GM12878 (cell line): ENCODE measurements around the gene GPR87. TPM values are rescaled to one million over a fixed set of nuclear protein-coding genes. Genes with fewer than 3 reads are reported as not detected.

Source experiments
- ATAC-seq: fragments of 200-7000 bp; cut with Tn5 transposase; 3 replicates; pipeline ENCODE4 v1.9.1; 2020; ENCODE audit warnings: mild to moderate bottlenecking, moderate library complexity
- BruUV-seq: library from RNA; stranded (reverse); fragments of 400-500 nt; replicated peaks from 2 replicates; lab custom pipeline; 2021; lab: Mats Ljungman, UMichigan
- CTCF ChIA-PET: fragments of 300-600 bp; sonication (Branson Sonifier 250); formaldehyde crosslinking; extraction: SDS; loops from one replicate; lab custom pipeline; 2021; ENCODE audit warnings: inconsistent platforms; lab: Yijun Ruan, JAX
- POLR2A ChIA-PET: fragments of 350-600 bp; formaldehyde crosslinking; extraction: SDS; loops from one replicate; lab custom pipeline; 2021; ENCODE audit warnings: inconsistent platforms; lab: Charles Lee
- RAD21 ChIA-PET: fragments of 300-600 bp; sonication (Branson Sonifier 250); formaldehyde crosslinking; loops from one replicate; lab custom pipeline; 2023; ENCODE audit warnings: antibody characterized with exemption; ENCODE audit not compliant: unreplicated experiment; lab: Charles Lee
- SMC1A ChIA-PET: fragments of 300-600 bp; sonication (Branson Sonifier 250); formaldehyde crosslinking; loops from one replicate; lab custom pipeline; 2023; ENCODE audit not compliant: unreplicated experiment, uncharacterized antibody; lab: Charles Lee
- DNase-seq: peaks from one replicate; pipeline ENCODE4 v3.0.0-alpha.2; 2011; ENCODE audit warnings: low read depth, low spot score
- FAIRE-seq: peaks from 3 replicates; lab custom pipeline; 2011; peaks lifted over from hg19 to GRCh38; lab: Jason Lieb, UNC
- H2AFZ ChIP-seq: 2 replicates; pipeline ENCODE4 v1.6.0; 2011; ENCODE audit warnings: low read depth, low read length, control low read depth; ENCODE audit not compliant: control insufficient read depth
- H3K27ac ChIP-seq: 2 replicates; pipeline ENCODE4 v1.5.1; 2011; ENCODE audit warnings: control low read depth; ENCODE audit not compliant: control insufficient read depth, insufficient read depth
- H3K27me3 ChIP-seq, 2 experiments: replicated peaks in 1 of 2; 2 replicates each; pipeline versions ENCODE4 v1.6.0 to v1.6.1; 2011; ENCODE audit warnings: low read length in 1 of 2; ENCODE audit not compliant: control insufficient read depth in 2 of 2, insufficient read depth in 2 of 2
- H3K36me3 ChIP-seq, 2 experiments: 2 replicates each; pipeline ENCODE4 v1.5.1; 2011; ENCODE audit warnings: low read length in 1 of 2; ENCODE audit not compliant: control insufficient read depth in 2 of 2, insufficient read depth in 2 of 2
- H3K4me1 ChIP-seq: 2 replicates; pipeline ENCODE4 v1.6.1; 2011; ENCODE audit warnings: mild to moderate bottlenecking, low read length, moderate library complexity, mixed read lengths; ENCODE audit not compliant: control insufficient read depth, insufficient read depth
- H3K4me2 ChIP-seq: 2 replicates; pipeline ENCODE4 v1.6.0; 2011; ENCODE audit warnings: control low read depth; ENCODE audit not compliant: control insufficient read depth, insufficient read depth
- H3K4me3 ChIP-seq: fragments of 200-600 bp; sonication (generic); 2 replicates; pipeline ENCODE4 v1.5.1; 2016
- H3K79me2 ChIP-seq: 2 replicates; pipeline ENCODE4 v1.6.0; 2011; ENCODE audit warnings: low read length; ENCODE audit not compliant: control insufficient read depth, insufficient read depth
- H3K9ac ChIP-seq: 2 replicates; pipeline ENCODE4 v1.8.0; 2011; ENCODE audit warnings: low read length, control low read depth, mixed read lengths; ENCODE audit not compliant: control insufficient read depth, insufficient read depth
- H3K9me3 ChIP-seq: replicated peaks from 3 replicates; pipeline ENCODE4 v1.5.1; 2011; ENCODE audit warnings: mild to moderate bottlenecking, low read length; ENCODE audit not compliant: control insufficient read depth, insufficient read depth
- H4K20me1 ChIP-seq: 2 replicates; pipeline ENCODE4 v1.6.0; 2011; ENCODE audit not compliant: control insufficient read depth, insufficient read depth
- BRCA1 ChIP-seq: IDR thresholded peaks from 2 replicates; pipeline ENCODE4 v1.6.1; 2011; ENCODE audit warnings: low read depth, low read length, improper control_type of control experiment
- E2F8 ChIP-seq: fragments of 450-650 bp; IDR thresholded peaks from 2 replicates; pipeline ENCODE4 v1.6.1; 2018; ENCODE audit warnings: mild to moderate bottlenecking, low read depth, moderate library complexity; ENCODE audit not compliant: partially characterized antibody
- HDGF ChIP-seq: fragments of 450-650 bp; IDR thresholded peaks from 2 replicates; pipeline ENCODE4 v1.6.1; 2016; ENCODE audit warnings: antibody characterized with exemption
- HSF1 ChIP-seq: fragments of 150-350 bp; IDR thresholded peaks from 2 replicates; pipeline ENCODE4 v1.6.1; 2014; ENCODE audit warnings: mild to moderate bottlenecking, low read depth, low read length
- MYC ChIP-seq: IDR thresholded peaks from 2 replicates; pipeline ENCODE4 v1.6.1; 2011; ENCODE audit warnings: mild to moderate bottlenecking, low read length, moderate library complexity, inconsistent platforms; ENCODE audit not compliant: insufficient read depth, insufficient replicate concordance, insufficient read length, severe bottlenecking
- NR2F1 ChIP-seq: fragments of 450-650 bp; conservative IDR thresholded peaks from 2 replicates; pipeline ENCODE4 v1.6.1; 2017; ENCODE audit warnings: mild to moderate bottlenecking
- RELB ChIP-seq: fragments of 450-650 bp; IDR thresholded peaks from 2 replicates; pipeline ENCODE4 v1.6.1; 2017; ENCODE audit warnings: low read depth, mild to moderate bottlenecking, moderate library complexity
- RUNX3 ChIP-seq: IDR thresholded peaks from 2 replicates; pipeline ENCODE4 v1.6.1; 2012; ENCODE audit warnings: low read length, inconsistent platforms
- WRNIP1 ChIP-seq: IDR thresholded peaks from 2 replicates; pipeline ENCODE4 v1.6.1; 2011; ENCODE audit warnings: low read depth, low read length, improper control_type of control experiment, borderline replicate concordance
- ZBTB33 ChIP-seq: fragments of 450-650 bp; IDR thresholded peaks from 2 replicates; pipeline ENCODE4 v1.6.1; 2017; ENCODE audit warnings: mild to moderate bottlenecking
- WGBS: methylation state at CpG from one replicate; pipeline ENCODE4 v1.1.6; 2016; ENCODE audit warnings: low lambda C conversion rate; ENCODE audit not compliant: insufficient replicate concordance, insufficient coverage; ENCODE audit errors: missing lambda C conversion rate; 5-methylcytosine and 5-hydroxymethylcytosine counted together
- in situ Hi-C: fragments of 300-500 bp; cut with MboI; formaldehyde crosslinking; loops from 9 replicates; pipeline ENCODE4 v1.14.3; 2018; ENCODE audit warnings: mixed read lengths
- intact Hi-C: fragments of 100-400 bp; cut with micrococcal nuclease; formaldehyde crosslinking; loops from one replicate; pipeline ENCODE4 v1.14.2; 2022; ENCODE audit not compliant: unreplicated experiment
- polyA plus RNA-seq, 11 experiments: library from polyadenylated mRNA; depleted of rRNA in 4 of 11; unstranded in 6 of 11; stranded (reverse) in 5 of 11; fragments of >200 nt; fragmentation: Nextera tagmentation in 4 of 11; fragmentation: Illumina TruSeq in 1 of 11; extraction: Ambion mirVana in 4 of 11; extraction: Trizol in 1 of 11; gene quantifications; 1 replicate in 1 of 11; 2 replicates in 10 of 11; pipeline versions ENCODE4 v1.2.1 to v1.2.3, GENCODE V29; 2011 to 2016; ENCODE audit warnings: inconsistent platforms in 2 of 11, missing spikeins in 2 of 11, low read depth in 1 of 11
- total RNA-seq, 4 experiments: library from RNA; depleted of rRNA in 3 of 4; stranded (reverse); fragments of >200 nt in 3 of 4; fragmentation: Illumina TruSeq in 1 of 4; extraction: Trizol in 1 of 4; gene quantifications; 2 replicates each; pipeline versions ENCODE4 v1.2.1 to v1.2.3, GENCODE V29; 2013 to 2021

Gene GPR87
- total and polyA plus RNA-seq, 10 of the 15 experiments (the other 5 are each of a cell fraction or from before 2014, with no cell fraction given) = 0.06 to 0.27 (median 0.16) TPM; not detected in 5

- Histone ChIP-seq H3K27ac (no peak overlapping the region), H3K79me2 (no peaks in the 10 kb centered on the region), H4K20me1 (no peaks in the 10 kb centered on the region), H3K36me3 (no peaks in the 10 kb centered on the region), H2AFZ (no peak overlapping the region), H3K4me2 (no peak overlapping the region), H3K4me1 (no peaks in the 10 kb centered on the region), H3K9ac (no peak overlapping the region), H3K9me3 (no peaks in the 10 kb centered on the region), H3K4me3 (no peak overlapping the region), H3K27me3 (no peaks in the 10 kb centered on the region)
- RAD21 ChIA-PET = no interaction called here
- POLR2A ChIA-PET = no interaction called here
- in situ Hi-C loops = no loop called here
- CTCF ChIA-PET = no interaction called here
- no peak for TF ChIP-seq RUNX3
- no peak for TF ChIP-seq HSF1
- TF ChIP-seq WRNIP1 = no peak
- TF ChIP-seq ZBTB33 = no peak
- no peak for TF ChIP-seq HDGF
- TF ChIP-seq NR2F1 = no peak
- TF ChIP-seq RELB = no peak
- no peak for TF ChIP-seq MYC
- TF ChIP-seq E2F8 = no peak
- TF ChIP-seq BRCA1 = no peak
- WGBS = 38% methylated on average over 2 of the region's 2 CpGs
- FAIRE-seq (no peak), DNase-seq (no peak), ATAC-seq (no peak)
- no TSS peak for BruUV-seq
- intact Hi-C loops = no loop called here
- SMC1A ChIA-PET = no interaction called here
Observed at GRCh38 chr3:151303751-151304150, 12.9 kb downstream of the GPR87 start.
